Suprapubic skin (tissue), 4 donors: ENCODE results near the gene CDH15. TPM values are rescaled to one million over a fixed set of nuclear protein-coding genes. Genes with fewer than 3 reads are reported as not detected.
A peak's percentile ranks its signal among the peaks of the same experiment; 100 is the strongest.

ENCODE experiments used
- DNase-seq, 2 donors: peaks; one replicate each; pipeline ENCODE4 v3.0.0-alpha.2; 2019; ENCODE audit warnings: low spot score in 2 of 2
- H3K27ac ChIP-seq: fragments of 200-600 bp; sonication (generic); one replicate; pipeline ENCODE4 v1.5.1; 2019
- H3K27me3 ChIP-seq: fragments of 200-600 bp; sonication (generic); one replicate; pipeline ENCODE4 v1.5.1; 2019
- H3K36me3 ChIP-seq: fragments of 200-600 bp; sonication (generic); one replicate; pipeline ENCODE4 v1.5.1; 2019
- H3K4me1 ChIP-seq: fragments of 200-600 bp; sonication (generic); one replicate; pipeline ENCODE4 v1.5.1; 2019
- H3K4me3 ChIP-seq: fragments of 200-600 bp; sonication (generic); one replicate; pipeline ENCODE4 v1.5.1; 2019; ENCODE audit warnings: mild to moderate bottlenecking
- H3K9me3 ChIP-seq: fragments of 200-600 bp; sonication (generic); one replicate; pipeline ENCODE4 v1.5.1; 2019
- EP300 ChIP-seq: sonication (generic); formaldehyde crosslinking; IDR thresholded peaks from one replicate; pipeline ENCODE4 v1.6.1; 2017; ENCODE audit warnings: antibody characterized with exemption
- POLR2A ChIP-seq, 2 donors: fragments of 450-650 bp; IDR thresholded peaks; one replicate each; pipeline ENCODE4 v1.6.1; 2017; ENCODE audit warnings: antibody characterized with exemption in 2 of 2, mild to moderate bottlenecking in 2 of 2, moderate library complexity in 2 of 2
- POLR2AphosphoS5 ChIP-seq, 3 donors: sonication (generic); formaldehyde crosslinking; IDR thresholded peaks; one replicate each; pipeline ENCODE4 v1.6.1; 2017; ENCODE audit warnings: antibody characterized with exemption in 3 of 3
- WGBS: methylation state at CpG from one replicate; pipeline ENCODE4 v1.1.5; 2018; 5-methylcytosine and 5-hydroxymethylcytosine counted together
- total RNA-seq, 4 donors: library from RNA; depleted of rRNA; stranded (reverse); fragments of >200 nt; gene quantifications; one replicate each; pipeline ENCODE4 v1.1.0, GENCODE V29; 2016
- TF ChIP-seq, protein P1 (sequence below), 2 donors: fragments of 200-600 bp in 1 of 2; fragments of 450-650 bp in 1 of 2; sonication (generic) in 1 of 2; IDR thresholded peaks; one replicate each; pipeline ENCODE4 v1.5.1; 2016 to 2019; ENCODE audit warnings: antibody characterized with exemption in 2 of 2, mild to moderate bottlenecking in 1 of 2, moderate library complexity in 1 of 2

The CDH15 gene
- total RNA-seq, 4 donors from 2014 or later = 0.16 to 0.48 TPM; not detected in 2

DNA sequence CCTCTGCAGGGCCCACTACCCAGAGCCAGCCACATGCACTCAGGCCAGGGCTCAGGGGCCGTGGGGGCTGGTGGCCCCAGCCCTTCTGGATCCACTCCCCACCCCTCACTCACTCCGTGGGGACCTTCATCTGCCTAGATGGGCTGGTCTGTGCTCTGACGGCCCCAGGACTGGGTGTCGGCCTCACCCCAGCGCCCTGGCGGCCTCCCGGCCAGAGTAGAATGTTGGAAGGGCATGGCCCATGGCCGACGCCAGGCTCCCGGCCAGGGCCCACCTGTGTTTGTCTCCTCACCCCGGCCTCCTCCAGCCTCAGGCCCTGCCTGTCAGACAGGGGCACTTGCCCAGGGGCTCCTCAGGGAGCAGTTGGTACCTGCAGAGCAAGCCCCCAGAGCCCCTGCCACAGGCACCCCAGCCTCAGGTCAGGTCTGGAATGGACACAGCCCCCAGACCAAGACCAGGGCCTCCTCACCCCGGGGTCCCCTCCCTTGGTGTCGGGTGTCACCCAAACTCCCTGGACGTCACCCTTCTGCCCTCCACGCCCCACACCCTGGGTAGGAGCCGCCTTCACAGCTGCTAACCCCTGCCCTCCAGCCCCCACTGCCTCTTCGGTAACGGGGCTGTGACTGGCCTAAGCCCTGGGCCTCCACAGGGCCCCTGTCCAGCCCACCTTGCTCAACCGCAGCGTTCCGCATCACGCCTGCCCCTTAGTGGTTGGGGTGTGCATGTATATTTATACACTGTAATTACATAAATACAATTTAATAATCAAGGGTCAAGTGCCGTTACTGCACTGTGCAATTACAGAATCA lies 3.0 kb upstream of the CDH15 start:
- H3K4me1 ChIP-seq = peaks cover 27% of the 10 kb centered on the region
- H3K27me3 ChIP-seq = peaks cover 60% of the 10 kb centered on the region
- WGBS = 44% methylated on average over 8 of the region's 23 CpGs
- H3K27ac ChIP-seq = no peak overlapping the region
- no peaks in the 10 kb centered on the region for H3K9me3 ChIP-seq
- no peak for TF ChIP-seq POLR2AphosphoS5 (IDR thresholded peaks at IDR 0.05)
- TF ChIP-seq EP300 = no peak
- TF ChIP-seq POLR2A (IDR thresholded peaks at IDR 0.05) = no peak
- TF ChIP-seq, protein P1, sequence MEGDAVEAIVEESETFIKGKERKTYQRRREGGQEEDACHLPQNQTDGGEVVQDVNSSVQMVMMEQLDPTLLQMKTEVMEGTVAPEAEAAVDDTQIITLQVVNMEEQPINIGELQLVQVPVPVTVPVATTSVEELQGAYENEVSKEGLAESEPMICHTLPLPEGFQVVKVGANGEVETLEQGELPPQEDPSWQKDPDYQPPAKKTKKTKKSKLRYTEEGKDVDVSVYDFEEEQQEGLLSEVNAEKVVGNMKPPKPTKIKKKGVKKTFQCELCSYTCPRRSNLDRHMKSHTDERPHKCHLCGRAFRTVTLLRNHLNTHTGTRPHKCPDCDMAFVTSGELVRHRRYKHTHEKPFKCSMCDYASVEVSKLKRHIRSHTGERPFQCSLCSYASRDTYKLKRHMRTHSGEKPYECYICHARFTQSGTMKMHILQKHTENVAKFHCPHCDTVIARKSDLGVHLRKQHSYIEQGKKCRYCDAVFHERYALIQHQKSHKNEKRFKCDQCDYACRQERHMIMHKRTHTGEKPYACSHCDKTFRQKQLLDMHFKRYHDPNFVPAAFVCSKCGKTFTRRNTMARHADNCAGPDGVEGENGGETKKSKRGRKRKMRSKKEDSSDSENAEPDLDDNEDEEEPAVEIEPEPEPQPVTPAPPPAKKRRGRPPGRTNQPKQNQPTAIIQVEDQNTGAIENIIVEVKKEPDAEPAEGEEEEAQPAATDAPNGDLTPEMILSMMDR (IDR thresholded peaks at IDR 0.05) = no peak
- DNase-seq = no peak
- no peak overlapping the region for H3K4me3 ChIP-seq
- no peaks in the 10 kb centered on the region for H3K36me3 ChIP-seq

DNA sequence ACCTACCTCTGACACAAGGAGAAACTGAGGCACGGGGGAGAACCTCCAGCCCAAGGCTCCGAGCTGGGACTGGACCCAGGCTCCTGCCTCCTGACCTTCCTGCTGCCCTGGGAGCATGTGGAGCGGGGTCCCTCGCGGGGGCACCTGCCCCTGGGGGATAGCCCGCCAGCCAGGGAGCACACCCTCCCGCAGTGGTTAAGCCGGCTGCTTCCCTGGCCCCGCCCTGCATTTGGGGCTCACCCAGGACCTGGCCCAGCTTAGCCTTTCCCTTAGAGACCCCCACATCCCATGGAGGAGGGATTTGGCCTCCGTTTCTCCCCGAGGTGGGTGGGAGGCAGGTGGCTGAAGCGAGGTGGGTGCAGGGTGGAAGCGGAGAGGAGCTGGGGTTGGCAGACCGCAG lies 1.8 kb upstream of the CDH15 start:
- H3K27me3 ChIP-seq = peaks cover 60% of the 10 kb centered on the region
- TF ChIP-seq POLR2A (IDR thresholded peaks at IDR 0.05) = no peak
- TF ChIP-seq EP300 = no peak
- TF ChIP-seq, protein P1 (IDR thresholded peaks at IDR 0.05) = no peak
- TF ChIP-seq POLR2AphosphoS5 (IDR thresholded peaks at IDR 0.05) = no peak
- no peaks in the 10 kb centered on the region for H3K36me3 ChIP-seq
- WGBS = 79% methylated on average over 5 of the region's 14 CpGs
- H3K4me3 ChIP-seq = no peak overlapping the region
- peaks cover 27% of the 10 kb centered on the region for H3K4me1 ChIP-seq
- H3K27ac ChIP-seq = no peak overlapping the region
- H3K9me3 ChIP-seq = no peaks in the 10 kb centered on the region
- no peak for DNase-seq

DNA sequence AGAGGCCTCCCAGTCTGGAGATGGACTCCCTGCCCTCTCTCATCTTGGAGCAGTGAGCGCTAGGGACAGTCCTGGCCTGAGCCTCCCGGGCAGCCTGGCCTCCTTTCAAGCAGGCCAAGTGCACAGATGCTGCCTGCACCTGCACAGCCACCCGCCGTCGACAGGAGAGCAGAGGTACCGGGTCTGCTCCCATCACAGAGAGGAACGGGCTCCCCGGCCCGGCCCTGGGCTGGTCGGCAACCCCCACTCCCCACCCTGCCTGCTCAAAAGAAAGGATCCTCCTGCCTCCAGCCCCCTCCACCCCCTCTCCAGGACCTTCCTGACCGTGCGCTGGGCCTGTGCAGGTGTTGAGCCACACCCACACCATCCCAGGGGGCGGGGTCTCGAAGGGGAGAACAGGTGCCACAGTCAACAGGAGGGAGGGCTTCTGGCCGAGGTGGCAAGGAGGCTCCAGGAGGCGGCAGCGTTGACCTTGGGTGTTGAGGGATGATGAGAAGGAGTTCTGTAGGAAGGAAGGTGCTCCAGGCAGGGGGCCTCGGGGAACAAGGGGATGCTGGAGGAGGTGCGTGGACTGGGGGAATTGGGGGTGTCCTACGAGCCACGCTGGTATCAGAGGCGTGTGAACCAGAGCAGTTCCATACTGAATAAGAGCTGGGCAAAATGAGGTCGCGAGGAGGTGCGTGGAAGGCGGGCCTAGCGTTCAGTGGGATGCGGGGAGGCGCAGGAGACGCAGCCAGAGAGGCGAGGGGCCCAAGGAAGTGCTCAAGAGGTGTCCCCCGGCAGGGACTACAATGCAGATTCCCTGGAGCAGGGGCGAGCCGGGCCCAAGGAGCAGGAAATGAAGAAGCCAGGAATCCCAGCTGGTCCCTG lies 967 bp upstream of the CDH15 start:
- no peak for DNase-seq

DNA sequence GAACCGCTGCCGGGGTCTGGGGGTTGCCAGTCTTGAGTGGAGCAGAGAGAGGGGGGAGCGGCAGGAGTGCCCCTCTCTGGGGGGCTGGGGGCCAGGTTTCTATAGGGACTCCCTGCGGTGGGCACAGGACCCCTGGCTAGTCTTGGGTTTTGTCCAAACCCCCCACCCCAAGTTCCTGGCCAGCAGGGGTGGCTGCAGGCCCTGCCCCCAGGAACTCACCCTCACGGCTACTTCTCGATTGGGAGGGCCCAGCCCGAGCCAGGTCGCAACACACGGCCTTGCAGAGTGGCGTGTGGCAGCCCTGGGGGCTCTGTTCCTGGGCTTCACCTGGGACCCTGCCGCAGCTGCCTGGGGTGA lies 601 bp downstream of the CDH15 start:
- H3K36me3 ChIP-seq = no peaks in the 10 kb centered on the region
- no peaks in the 10 kb centered on the region for H3K9me3 ChIP-seq
- H3K27ac ChIP-seq = no peak overlapping the region
- WGBS = 90% methylated on average over 2 of the region's 11 CpGs
- H3K27me3 ChIP-seq = peaks cover 53% of the 10 kb centered on the region
- H3K4me3 ChIP-seq = no peak overlapping the region
- DNase-seq = no peak
- peaks cover 23% of the 10 kb centered on the region for H3K4me1 ChIP-seq
- TF ChIP-seq POLR2AphosphoS5 (IDR thresholded peaks at IDR 0.05) (no peak), POLR2A (IDR thresholded peaks at IDR 0.05) (no peak)

More for the DNA sequence above, 967 bp upstream of the CDH15 start:
- Histone ChIP-seq H3K27ac (no peak overlapping the region), H3K27me3 (peaks cover 56% of the 10 kb centered on the region), H3K9me3 (no peaks in the 10 kb centered on the region), H3K36me3 (no peaks in the 10 kb centered on the region), H3K4me3 (peak overlapping the region; percentile 26), H3K4me1 (peaks cover 27% of the 10 kb centered on the region)
- TF ChIP-seq, protein P1 (IDR thresholded peaks at IDR 0.05) = no peak
- TF ChIP-seq POLR2AphosphoS5 (IDR thresholded peaks at IDR 0.05) (no peak), EP300 (no peak), POLR2A (IDR thresholded peaks at IDR 0.05) (no peak)
- WGBS = 17% methylated on average over 28 of the region's 34 CpGs

DNA sequence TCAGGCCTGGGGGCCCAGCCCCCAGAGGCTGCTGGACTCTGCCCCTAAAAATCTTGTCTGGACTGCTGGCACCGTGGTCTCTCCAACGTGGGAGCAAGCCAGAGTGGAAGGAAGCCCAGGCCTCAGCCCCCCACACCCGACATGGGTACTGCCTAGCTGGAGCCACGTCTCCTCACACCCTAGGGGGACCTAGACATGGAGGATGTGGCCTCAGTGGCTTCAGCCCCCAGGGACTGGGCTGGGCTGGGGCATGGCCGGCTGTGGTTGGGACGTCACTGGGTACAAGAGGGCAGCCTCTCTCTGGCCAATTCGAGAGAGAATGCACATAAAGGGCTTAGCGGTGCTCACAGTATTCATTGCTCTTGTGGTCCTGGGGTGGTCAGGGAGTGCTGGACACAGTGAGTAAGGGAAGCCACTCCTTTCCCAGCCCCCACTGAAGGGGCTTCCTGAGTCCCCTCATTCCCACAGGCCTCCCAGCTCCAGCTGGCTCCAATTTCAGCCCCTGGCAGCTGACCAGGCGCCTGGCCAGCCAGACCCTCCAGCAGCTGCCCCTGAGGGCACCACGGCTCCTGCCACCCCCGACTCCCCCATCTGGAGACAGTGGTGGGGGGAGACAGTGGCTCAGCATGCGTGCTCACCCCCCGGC lies 1.1 kb downstream of the CDH15 start:
- peaks cover 53% of the 10 kb centered on the region for H3K27me3 ChIP-seq
- no peak overlapping the region for H3K4me3 ChIP-seq
- no peak overlapping the region for H3K27ac ChIP-seq
- DNase-seq = no peak
- H3K36me3 ChIP-seq = no peaks in the 10 kb centered on the region
- no CpG with 5 or more reads among the region's 13 CpGs for WGBS
- peaks cover 18% of the 10 kb centered on the region for H3K4me1 ChIP-seq
- TF ChIP-seq POLR2A (IDR thresholded peaks at IDR 0.05) = no peak
- TF ChIP-seq, protein P1 (IDR thresholded peaks at IDR 0.05) = no peak
- no peak for TF ChIP-seq EP300
- no peak for TF ChIP-seq POLR2AphosphoS5 (IDR thresholded peaks at IDR 0.05)
- no peaks in the 10 kb centered on the region for H3K9me3 ChIP-seq
